ENCODE measurements around the gene CSTF1.

DNA sequence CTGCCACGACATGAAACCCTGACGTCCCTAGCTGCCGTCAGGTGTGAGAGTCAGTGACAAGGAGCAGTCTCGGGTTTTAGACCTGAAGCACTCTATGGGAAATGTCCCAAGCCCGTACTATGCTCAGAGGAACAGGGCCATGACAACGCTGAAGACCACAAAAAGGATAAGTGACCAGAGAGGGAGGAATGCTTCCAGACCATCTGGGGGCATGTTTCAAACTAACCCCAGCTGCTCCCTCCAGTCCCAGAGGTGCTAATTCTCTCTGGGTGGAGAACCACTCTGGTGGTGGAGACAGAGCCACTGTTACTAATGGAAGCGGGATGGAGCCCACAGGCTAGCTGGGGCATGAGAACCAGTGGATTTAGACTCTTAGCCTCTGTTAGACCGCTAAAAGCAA lies 9.1 kb upstream of the CSTF1 start:
- no peak for TF ChIP-seq POLR2A (IDR thresholded peaks at IDR 0.05)
- TF ChIP-seq, protein P1, sequence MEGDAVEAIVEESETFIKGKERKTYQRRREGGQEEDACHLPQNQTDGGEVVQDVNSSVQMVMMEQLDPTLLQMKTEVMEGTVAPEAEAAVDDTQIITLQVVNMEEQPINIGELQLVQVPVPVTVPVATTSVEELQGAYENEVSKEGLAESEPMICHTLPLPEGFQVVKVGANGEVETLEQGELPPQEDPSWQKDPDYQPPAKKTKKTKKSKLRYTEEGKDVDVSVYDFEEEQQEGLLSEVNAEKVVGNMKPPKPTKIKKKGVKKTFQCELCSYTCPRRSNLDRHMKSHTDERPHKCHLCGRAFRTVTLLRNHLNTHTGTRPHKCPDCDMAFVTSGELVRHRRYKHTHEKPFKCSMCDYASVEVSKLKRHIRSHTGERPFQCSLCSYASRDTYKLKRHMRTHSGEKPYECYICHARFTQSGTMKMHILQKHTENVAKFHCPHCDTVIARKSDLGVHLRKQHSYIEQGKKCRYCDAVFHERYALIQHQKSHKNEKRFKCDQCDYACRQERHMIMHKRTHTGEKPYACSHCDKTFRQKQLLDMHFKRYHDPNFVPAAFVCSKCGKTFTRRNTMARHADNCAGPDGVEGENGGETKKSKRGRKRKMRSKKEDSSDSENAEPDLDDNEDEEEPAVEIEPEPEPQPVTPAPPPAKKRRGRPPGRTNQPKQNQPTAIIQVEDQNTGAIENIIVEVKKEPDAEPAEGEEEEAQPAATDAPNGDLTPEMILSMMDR (IDR thresholded peaks at IDR 0.05) = no peak

All from prostate gland (tissue), 2 donors.